Right lobe of liver (tissue), 6 donors: ENCODE data around the gene TMEM42. TPM values are rescaled to one million over a fixed set of nuclear protein-coding genes. Genes with fewer than 3 reads are reported as not detected.

Source experiments
- ATAC-seq, 4 donors: fragments of 200-7000 bp; cut with Tn5 transposase; one replicate each; pipeline ENCODE4 v1.9.1; 2020; ENCODE audit warnings: mild to moderate bottlenecking in 4 of 4, moderate library complexity in 4 of 4
- DNase-seq, 3 donors: peaks; one replicate each; pipeline ENCODE4 v3.0.0-alpha.2; 2020
- H3K27ac ChIP-seq, 3 donors: fragments of 200-600 bp; one replicate each; pipeline ENCODE4 v1.8.0; 2022
- H3K27me3 ChIP-seq, 2 donors: fragments of 200-600 bp; one replicate each; pipeline ENCODE4 v1.8.0; 2022
- H3K36me3 ChIP-seq, 4 donors: fragments of 200-600 bp; sonication (generic) in 1 of 4; one replicate each; pipeline versions ENCODE4 v1.5.1 to v1.8.0; 2017 to 2022; ENCODE audit warnings: control low read depth in 1 of 4
- H3K4me1 ChIP-seq, 4 donors: fragments of 200-600 bp; sonication (generic) in 1 of 4; one replicate each; pipeline versions ENCODE4 v1.5.1 to v1.8.0; 2017 to 2022; ENCODE audit warnings: control low read depth in 1 of 4
- H3K4me3 ChIP-seq, 3 donors: fragments of 200-600 bp; one replicate each; pipeline ENCODE4 v1.8.0; 2022
- H3K9me3 ChIP-seq, 4 donors: fragments of 200-600 bp; sonication (generic) in 1 of 4; one replicate each; pipeline versions ENCODE4 v1.5.1 to v1.8.0; 2017 to 2022; ENCODE audit warnings: control low read depth in 1 of 4
- CTCF ChIP-seq, 4 donors: fragments of 200-600 bp in 3 of 4; fragments of 450-650 bp in 1 of 4; IDR thresholded peaks; one replicate each; pipeline versions ENCODE4 v1.5.1 to v1.8.0; 2016 to 2022; ENCODE audit warnings: antibody characterized with exemption in 4 of 4, mild to moderate bottlenecking in 2 of 4
- POLR2A ChIP-seq: fragments of 450-650 bp; IDR thresholded peaks from one replicate; pipeline ENCODE4 v1.6.1; 2017; ENCODE audit warnings: antibody characterized with exemption, mild to moderate bottlenecking
- WGBS: methylation state at CpG from one replicate; pipeline ENCODE4 v1.1.6; 2018; ENCODE audit warnings: low coverage, low lambda C conversion rate; ENCODE audit not compliant: insufficient coverage; ENCODE audit errors: missing lambda C conversion rate; 5-methylcytosine and 5-hydroxymethylcytosine counted together
- intact Hi-C, 2 donors: fragments of 100-400 bp; cut with DNase I; formaldehyde crosslinking; loops; one replicate each; pipeline versions ENCODE4 v1.11.2 to v1.14.1; 2022
- total RNA-seq, 6 experiments: library from RNA; depleted of rRNA in 2 of 6; stranded (reverse); fragments of >200 nt in 2 of 6; fragmentation: NEBNext Ultra II Directional in 3 of 6; extraction: Animal tissue kit (Norgen Biotek cat#: 25700) in 3 of 6; gene quantifications; one replicate each; pipeline versions ENCODE4 v1.1.0 to v1.2.4, GENCODE V29; 2016 to 2023
- donor health status: DM: no; HTN: yes; CAD: no.
- donor health status: DM: no; HTN: no; CAD: no.
- donor health status: DM: no; HTN: no; CAD: no.
- donor health status: DM: no; HTN: yes; CAD: no.
- donor health status: DM: no; HTN: yes; CAD: no.

TMEM42 gene
- total RNA-seq, 6 experiments from 2014 or later, result 4.9 to 10.9 (median 8.4) TPM

GRCh38 chr3:44893097-44893496 is 31.4 kb downstream of the TMEM42 start:
- no peaks in the 10 kb centered on the region for H3K36me3 ChIP-seq
- no peaks in the 10 kb centered on the region for H3K4me1 ChIP-seq
- TF ChIP-seq CTCF (IDR thresholded peaks at IDR 0.05) (no peak), POLR2A (no peak)
- intact Hi-C loops, result no loop called here
- no peak for ATAC-seq
- no peak overlapping the region for H3K27ac ChIP-seq
- no peaks in the 10 kb centered on the region for H3K9me3 ChIP-seq
- WGBS, result 55% methylated on average over 2 of the region's 2 CpGs
- no peak for DNase-seq
- no peak overlapping the region for H3K4me3 ChIP-seq
- no peaks in the 10 kb centered on the region for H3K27me3 ChIP-seq

- Histone ChIP-seq H3K36me3 (no peaks in the 10 kb centered on the region), H3K4me3 (no peak overlapping the region), H3K9me3 (no peaks in the 10 kb centered on the region), H3K27me3 (no peaks in the 10 kb centered on the region), H3K27ac (no peak overlapping the region), H3K4me1 (no peaks in the 10 kb centered on the region)
- TF ChIP-seq CTCF (IDR thresholded peaks at IDR 0.05), result no peak
- no peak for TF ChIP-seq POLR2A
- ATAC-seq (no peak), DNase-seq (no peak)
- 62% methylated on average over 2 of the region's 5 CpGs for WGBS
- intact Hi-C loops, result no loop called here
These were observed 32.8 kb downstream of the TMEM42 start for GRCh38 chr3:44894485-44894884.

GRCh38 chr3:44896440-44896839 is 34.7 kb downstream of the TMEM42 start:
- Histone ChIP-seq H3K27me3 (no peaks in the 10 kb centered on the region), H3K4me3 (no peak overlapping the region), H3K9me3 (no peaks in the 10 kb centered on the region), H3K27ac (no peak overlapping the region), H3K36me3 (no peaks in the 10 kb centered on the region), H3K4me1 (no peaks in the 10 kb centered on the region)
- DNase-seq, result no peak
- TF ChIP-seq POLR2A (no peak), CTCF (IDR thresholded peaks at IDR 0.05) (no peak)
- WGBS, result 56% methylated on average over 1 of the region's 2 CpGs
- intact Hi-C loops, result no loop called here
- no peak for ATAC-seq

- Histone ChIP-seq H3K4me1 (no peaks in the 10 kb centered on the region), H3K27ac (no peak overlapping the region), H3K27me3 (no peaks in the 10 kb centered on the region), H3K9me3 (no peaks in the 10 kb centered on the region), H3K4me3 (no peak overlapping the region), H3K36me3 (no peaks in the 10 kb centered on the region)
- intact Hi-C loops, result no loop called here
- TF ChIP-seq CTCF (IDR thresholded peaks at IDR 0.05) (no peak), POLR2A (no peak)
- DNase-seq, result no peak
- 37% methylated on average over 3 of the region's 13 CpGs for WGBS
- ATAC-seq, result no peak
These were observed 38.1 kb downstream of the TMEM42 start for GRCh38 chr3:44899683-44900367.
